Measurements from ENCODE around the gene PCDH19. TPM values are rescaled to one million over a fixed set of nuclear protein-coding genes. Genes with fewer than 3 reads are reported as not detected.

PCDH19 gene
- total and polyA plus RNA-seq, 10 of the 15 experiments (the other 5 are each of a cell fraction or from before 2014, with no cell fraction given) = 0.01 TPM; not detected in 9

- no peak for TF ChIP-seq ZBTB4 (CRISPR knock-in tag; IDR thresholded peaks at IDR 0.05)
- no peak for TF ChIP-seq TAF1 (IDR thresholded peaks at IDR 0.05; ENCODE audit: borderline replicate concordance, low read depth, low read length)
- no peak for TF ChIP-seq POLR2AphosphoS2 (IDR thresholded peaks at IDR 0.05; ENCODE audit: low read depth, low read length)
- TF ChIP-seq SP1 (IDR thresholded peaks at IDR 0.05; ENCODE audit: low read depth, low read length) = no peak
- no peak for TF ChIP-seq SMAD1 (IDR thresholded peaks at IDR 0.05; ENCODE audit: low read depth, partially characterized antibody)
- no peak for TF ChIP-seq ZZZ3 (IDR thresholded peaks at IDR 0.05; ENCODE audit: control insufficient read depth, insufficient read length, low read depth)
- TF ChIP-seq ATF2 (IDR thresholded peaks at IDR 0.05; ENCODE audit: low read length) = no peak
- no peak for TF ChIP-seq ZNF384 (IDR thresholded peaks at IDR 0.05; ENCODE audit: borderline replicate concordance, low read depth, low read length)
- TF ChIP-seq RFX5 (IDR thresholded peaks at IDR 0.05; ENCODE audit: low read depth, low read length) = no peak
- TF ChIP-seq E4F1 (IDR thresholded peaks at IDR 0.05; ENCODE audit: borderline replicate concordance, partially characterized antibody) = no peak
- no peak for TF ChIP-seq LARP7 (IDR thresholded peaks at IDR 0.05)
Observed at GRCh38 chrX:100407784-100408712, 2.0 kb downstream of the PCDH19 start (continued).

All from GM12878 (cell line).